H9 (cell line): Measurements from ENCODE around the gene FGF11. TPM values are rescaled to one million over a fixed set of nuclear protein-coding genes. Genes with fewer than 3 reads are reported as not detected.
A peak's percentile ranks its signal among the peaks of the same experiment; 100 is the strongest.

Source experiments
- DNase-seq: peaks from one replicate; pipeline ENCODE4 v3.0.0-alpha.2; 2017
- H2AFZ ChIP-seq: one replicate; pipeline ENCODE4 v1.6.1; 2013; ENCODE audit warnings: mild to moderate bottlenecking, low read length, control low read depth, moderate library complexity
- H2AK5ac ChIP-seq: 2 replicates; pipeline ENCODE4 v1.6.1; 2013; ENCODE audit warnings: low read length, control low read depth, mixed read lengths; ENCODE audit not compliant: insufficient read length
- H2BK120ac ChIP-seq: one replicate; pipeline ENCODE4 v1.6.1; 2013; ENCODE audit warnings: low read depth, mild to moderate bottlenecking, low read length, control low read depth, inconsistent platforms; ENCODE audit not compliant: poor library complexity, severe bottlenecking
- H2BK12ac ChIP-seq: 2 replicates; pipeline ENCODE4 v1.6.1; 2013; ENCODE audit warnings: low read length, control low read depth, mixed read lengths, low read depth; ENCODE audit not compliant: insufficient read length
- H2BK15ac ChIP-seq: 2 replicates; pipeline ENCODE4 v1.6.1; 2013; ENCODE audit warnings: low read depth, low read length, control low read depth
- H2BK20ac ChIP-seq: one replicate; pipeline ENCODE4 v1.6.1; 2013; ENCODE audit warnings: low read depth, mild to moderate bottlenecking, low read length, control low read depth, inconsistent platforms; ENCODE audit not compliant: poor library complexity, severe bottlenecking
- H2BK5ac ChIP-seq: 2 replicates; pipeline ENCODE4 v1.6.1; 2013; ENCODE audit warnings: low read length, control low read depth, mixed read lengths; ENCODE audit not compliant: insufficient read length
- H3K14ac ChIP-seq: 2 replicates; pipeline ENCODE4 v1.6.1; 2013; ENCODE audit warnings: low read length, control low read depth; ENCODE audit not compliant: insufficient read depth
- H3K18ac ChIP-seq: 2 replicates; pipeline ENCODE4 v1.6.1; 2013; ENCODE audit warnings: low read depth, mild to moderate bottlenecking, mixed read lengths, low read length, control low read depth; ENCODE audit not compliant: insufficient read length
- H3K23ac ChIP-seq: 2 replicates; pipeline ENCODE4 v1.6.1; 2013; ENCODE audit warnings: low read length, control low read depth, mixed read lengths, low read depth; ENCODE audit not compliant: insufficient read length
- H3K23me2 ChIP-seq: 2 replicates; pipeline ENCODE4 v1.6.1; 2013; ENCODE audit warnings: low read depth, mild to moderate bottlenecking, mixed read lengths, low read length, control low read depth; ENCODE audit not compliant: insufficient read length, poor library complexity, severe bottlenecking
- H3K27ac ChIP-seq: 2 replicates; pipeline ENCODE4 v1.5.1; 2013; ENCODE audit warnings: low read length, control low read depth, mixed read lengths, low read depth; ENCODE audit not compliant: insufficient read length
- H3K27me3 ChIP-seq: 2 replicates; pipeline ENCODE4 v1.6.1; 2013; ENCODE audit warnings: low read length, control low read depth, inconsistent platforms; ENCODE audit not compliant: insufficient read depth
- H3K4ac ChIP-seq: 2 replicates; pipeline ENCODE4 v1.6.1; 2013; ENCODE audit warnings: low read depth, mild to moderate bottlenecking, control low read depth, inconsistent platforms, low read length, moderate library complexity
- H3K4me1 ChIP-seq: 2 replicates; pipeline ENCODE4 v1.6.1; 2013; ENCODE audit warnings: low read length, control low read depth, inconsistent platforms; ENCODE audit not compliant: insufficient read depth
- H3K4me2 ChIP-seq: 2 replicates; pipeline ENCODE4 v1.6.1; 2013; ENCODE audit warnings: low read length, control low read depth, mixed read lengths; ENCODE audit not compliant: insufficient read length, insufficient read depth
- H3K56ac ChIP-seq: 2 replicates; pipeline ENCODE4 v1.6.1; 2013; ENCODE audit warnings: low read depth, mild to moderate bottlenecking, mixed read lengths, low read length, control low read depth; ENCODE audit not compliant: insufficient read length
- H3K79me1 ChIP-seq: 2 replicates; pipeline ENCODE4 v1.6.1; 2013; ENCODE audit warnings: low read depth, mild to moderate bottlenecking, moderate library complexity, low read length, control low read depth, inconsistent platforms; ENCODE audit not compliant: insufficient read depth, poor library complexity, severe bottlenecking
- H3K79me2 ChIP-seq: 2 replicates; pipeline ENCODE4 v1.6.1; 2013; ENCODE audit warnings: low read length, control low read depth, inconsistent platforms; ENCODE audit not compliant: insufficient read depth
- H3K9ac ChIP-seq: 2 replicates; pipeline ENCODE4 v1.6.1; 2013; ENCODE audit warnings: low read length, control low read depth, mixed read lengths; ENCODE audit not compliant: insufficient read length; ENCODE audit errors: extremely low read depth
- H3K9me3 ChIP-seq: one replicate; pipeline ENCODE4 v1.6.1; 2013; ENCODE audit warnings: low read depth, low read length, inconsistent platforms; ENCODE audit not compliant: control insufficient read depth
- H3T11ph ChIP-seq: one replicate; pipeline ENCODE4 v1.6.1; 2013; ENCODE audit warnings: mild to moderate bottlenecking, low read length, control low read depth, inconsistent platforms
- H4K20me1 ChIP-seq: one replicate; pipeline ENCODE4 v1.6.1; 2013; ENCODE audit not compliant: control insufficient read depth, insufficient read length, insufficient read depth
- H4K5ac ChIP-seq: 2 replicates; pipeline ENCODE4 v1.6.1; 2013; ENCODE audit warnings: low read depth, mild to moderate bottlenecking, mixed read lengths, low read length, control low read depth; ENCODE audit not compliant: insufficient read length
- H4K8ac ChIP-seq: replicated peaks from 2 replicates; pipeline ENCODE4 v1.6.1; 2013; ENCODE audit warnings: low read length, control low read depth, mixed read lengths, low read depth; ENCODE audit not compliant: insufficient read length
- H4K91ac ChIP-seq: 2 replicates; pipeline ENCODE4 v1.6.1; 2013; ENCODE audit warnings: low read depth, mild to moderate bottlenecking, moderate library complexity, mixed read lengths, low read length, control low read depth; ENCODE audit not compliant: insufficient read length
- H3K27ac Mint-ChIP-seq, 3 experiments: 2 replicates in 2 of 3; 3 replicates in 1 of 3; pipeline ENCODE4 v1.8.0; 2020 to 2021; ENCODE audit warnings: mixed read lengths in 3 of 3, mild to moderate bottlenecking in 1 of 3, moderate library complexity in 1 of 3
- H3K27me3 Mint-ChIP-seq: 2 replicates; pipeline ENCODE4 v1.8.0; 2021; ENCODE audit warnings: low read depth, mild to moderate bottlenecking, moderate library complexity, mixed read lengths
- H3K36me3 Mint-ChIP-seq, 3 experiments: 2 replicates in 2 of 3; 3 replicates in 1 of 3; pipeline ENCODE4 v1.8.0; 2020 to 2021; ENCODE audit warnings: low read depth in 3 of 3, mixed read lengths in 3 of 3; ENCODE audit not compliant: insufficient read depth in 1 of 3
- H3K4me1 Mint-ChIP-seq, 2 experiments: 2 replicates each; pipeline ENCODE4 v1.8.0; 2020; ENCODE audit warnings: mixed read lengths in 2 of 2
- H3K4me3 Mint-ChIP-seq, 2 experiments: 2 replicates in 1 of 2; 3 replicates in 1 of 2; pipeline ENCODE4 v1.8.0; 2020 to 2021; ENCODE audit warnings: mild to moderate bottlenecking in 2 of 2, mixed read lengths in 2 of 2, moderate library complexity in 1 of 2
- H3K9me3 Mint-ChIP-seq, 2 experiments: 2 replicates in 1 of 2; 3 replicates in 1 of 2; pipeline ENCODE4 v1.8.0; 2020; ENCODE audit warnings: mild to moderate bottlenecking in 2 of 2, mixed read lengths in 2 of 2, moderate library complexity in 1 of 2
- CTCF ChIP-seq: fragments of 200-600 bp; sonication (generic); conservative IDR thresholded peaks from 3 replicates; pipeline ENCODE4 v1.8.0; 2021; ENCODE audit warnings: antibody characterized with exemption, mild to moderate bottlenecking
- WGBS: extraction: QIAGEN DNeasy Blood & Tissue Kit; methylation state at CpG from one replicate; pipeline ENCODE4 v1.1.7; 2013; ENCODE audit warnings: missing lambda C conversion rate, low lambda C conversion rate, mixed read lengths; ENCODE audit not compliant: insufficient read length; ENCODE audit errors: extremely low coverage; 5-methylcytosine and 5-hydroxymethylcytosine counted together
- total RNA-seq: library from RNA; stranded (reverse); gene quantifications from 2 replicates; pipeline ENCODE4 v1.2.1, GENCODE V29; 2021

FGF11 gene
- total RNA-seq, 1 experiment from 2014 or later, result 15.2 TPM

- Histone ChIP-seq H3K56ac (no peak overlapping the region), H3K79me1 (no peaks in the 10 kb centered on the region), H2BK12ac (no peak overlapping the region), H3K9ac (no peak overlapping the region), H2AFZ (no peak overlapping the region), H2BK120ac (no peak overlapping the region), H3K4me2 (no peak overlapping the region), H3K18ac (no peak overlapping the region), H4K8ac (no peak overlapping the region), H3K14ac (no peak overlapping the region; the same call in 1 of the 2 replicates), H3K4ac (no peak overlapping the region), H2BK5ac (no peak overlapping the region), H2BK20ac (no peak overlapping the region), H3K27ac (no peak overlapping the region), H3K9me3 (no peaks in the 10 kb centered on the region), H4K5ac (no peak overlapping the region), H3K79me2 (no peaks in the 10 kb centered on the region), H2AK5ac (no peak overlapping the region), H3K27me3 (no peaks in the 10 kb centered on the region; the same call in 1 of the 2 replicates), H3K23me2 (no peaks in the 10 kb centered on the region), H3K23ac (no peak overlapping the region), H4K20me1 (no peaks in the 10 kb centered on the region), H4K91ac (no peak overlapping the region), H2BK15ac (no peak overlapping the region), H3K4me1 (no peaks in the 10 kb centered on the region), H3T11ph (no peak overlapping the region)
- Mint-ChIP-seq H3K9me3 (no peaks in the 10 kb centered on the region; a peak in 1 of 5 replicates), H3K4me3 (no peak overlapping the region), H3K4me1 (no peaks in the 10 kb centered on the region), H3K27ac (peak overlapping the region in 1 of 3 experiments; percentile 83; a peak in 1 of 7 replicates), H3K36me3 (no peaks in the 10 kb centered on the region), H3K27me3 (peaks cover 17% of the 10 kb centered on the region)
- no peak for DNase-seq
- no peak for TF ChIP-seq CTCF
- WGBS, result no CpG with 5 or more reads among the region's 10 CpGs
These were observed 9.6 kb upstream of the FGF11 start for GRCh38 chr17:7429722-7430121.
